ENCODE measurements around the gene USP21.

- TF ChIP-seq TEAD4 (IDR thresholded peaks at IDR 0.05; ENCODE audit: borderline replicate concordance, insufficient read depth) (no peak), EP300 (IDR thresholded peaks at IDR 0.05; ENCODE audit: borderline replicate concordance in 1 of 2, low read depth in 1 of 2, low read length in 1 of 2) (no peak), POLR2AphosphoS5 (IDR thresholded peaks at IDR 0.05; ENCODE audit: low read depth, low read length) (no peak)
Measured at GRCh38 chr1:161164901-161165610, 5.8 kb downstream of the USP21 start.

Measured in SK-N-SH (cell line).